Activated CD4-positive, CD25-positive, alpha-beta regulatory T cell treated with anti-CD3 and anti-CD28 coated beads, Interleukin-2, amount 50 U/mL, for 16 hours (primary cell): Measurements from ENCODE around the gene PRLR.

Source experiments
- DNase-seq: peaks from one replicate; pipeline ENCODE4 v3.0.0-alpha.2; 2020; ENCODE audit warnings: low read depth, low spot score

PRLR gene

GRCh38 chr5:35001842-35002241 lies 228.4 kb downstream of the PRLR start:
- no peak for DNase-seq
